ENCODE measurements around the gene MPC1. TPM values are rescaled to one million over a fixed set of nuclear protein-coding genes. Genes with fewer than 3 reads are reported as not detected.

The MPC1 gene
- total RNA-seq, 4 donors from 2014 or later, result 69.1 to 128 (median 103) TPM

DNA sequence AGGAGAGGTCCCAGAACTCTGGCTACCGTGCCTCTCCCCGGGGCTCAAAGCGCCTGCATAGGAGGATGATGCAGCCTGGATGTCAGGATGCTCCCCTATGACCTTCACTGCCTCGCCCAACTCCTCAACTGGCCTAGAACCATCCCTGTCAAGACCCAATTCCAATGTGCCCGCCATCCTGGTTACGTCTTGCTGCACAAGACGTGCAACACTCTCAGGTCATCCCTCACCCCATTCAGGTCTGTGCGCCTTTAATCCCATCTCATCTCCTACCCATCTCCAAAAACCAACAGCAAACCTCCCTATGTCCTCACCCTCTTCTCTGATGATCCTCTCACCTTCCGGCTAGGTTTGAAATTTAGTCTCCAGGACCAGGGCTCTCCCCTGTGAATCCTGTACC, 43.9 kb downstream of the MPC1 start:
- no peaks in the 10 kb centered on the region for H3K36me3 ChIP-seq
- H3K9me3 ChIP-seq, result no peaks in the 10 kb centered on the region
- no peak overlapping the region for H3K27ac ChIP-seq
- 99% methylated on average over 9 of the region's 9 CpGs for WGBS, 2 donors
- intact Hi-C loops (cut with DNase I), result loop anchor here (10.0 kb wide), 1 partner anchor 46 kb away; the partner anchor contains the start of gene MPC1
- no peak for DNase-seq
- no peak overlapping the region for H3K4me3 ChIP-seq (replicated peaks in 1 of 3)
- TF ChIP-seq POLR2A (IDR thresholded peaks at IDR 0.05), result no peak
- TF ChIP-seq, protein P1, sequence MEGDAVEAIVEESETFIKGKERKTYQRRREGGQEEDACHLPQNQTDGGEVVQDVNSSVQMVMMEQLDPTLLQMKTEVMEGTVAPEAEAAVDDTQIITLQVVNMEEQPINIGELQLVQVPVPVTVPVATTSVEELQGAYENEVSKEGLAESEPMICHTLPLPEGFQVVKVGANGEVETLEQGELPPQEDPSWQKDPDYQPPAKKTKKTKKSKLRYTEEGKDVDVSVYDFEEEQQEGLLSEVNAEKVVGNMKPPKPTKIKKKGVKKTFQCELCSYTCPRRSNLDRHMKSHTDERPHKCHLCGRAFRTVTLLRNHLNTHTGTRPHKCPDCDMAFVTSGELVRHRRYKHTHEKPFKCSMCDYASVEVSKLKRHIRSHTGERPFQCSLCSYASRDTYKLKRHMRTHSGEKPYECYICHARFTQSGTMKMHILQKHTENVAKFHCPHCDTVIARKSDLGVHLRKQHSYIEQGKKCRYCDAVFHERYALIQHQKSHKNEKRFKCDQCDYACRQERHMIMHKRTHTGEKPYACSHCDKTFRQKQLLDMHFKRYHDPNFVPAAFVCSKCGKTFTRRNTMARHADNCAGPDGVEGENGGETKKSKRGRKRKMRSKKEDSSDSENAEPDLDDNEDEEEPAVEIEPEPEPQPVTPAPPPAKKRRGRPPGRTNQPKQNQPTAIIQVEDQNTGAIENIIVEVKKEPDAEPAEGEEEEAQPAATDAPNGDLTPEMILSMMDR (IDR thresholded peaks at IDR 0.05), result no peak
- peaks cover 18 to 30% of the 10 kb centered on the region in 2 donors for H3K4me1 ChIP-seq
- no peaks in the 10 kb centered on the region for H3K27me3 ChIP-seq

DNA sequence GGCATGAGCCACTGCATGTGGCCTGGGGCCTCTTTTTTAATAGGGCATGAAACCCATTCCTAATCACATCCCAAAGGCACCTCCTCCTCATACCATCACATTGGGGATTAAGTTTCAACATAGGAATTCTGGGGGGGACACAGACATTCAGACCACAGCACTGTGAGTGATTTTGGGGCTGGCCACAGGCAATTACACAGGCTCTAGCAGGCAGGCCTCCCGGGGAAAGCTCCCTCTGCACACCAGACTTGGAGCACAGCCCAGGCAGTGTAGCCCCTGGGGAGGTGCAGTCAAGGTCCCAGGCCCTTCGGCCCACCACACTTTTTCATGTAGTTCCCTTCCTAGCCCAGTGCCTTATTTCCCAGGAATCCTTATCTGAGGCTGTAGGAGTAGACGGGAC, 45.9 kb downstream of the MPC1 start:
- Histone ChIP-seq H3K4me3 (replicated peaks in 1 of 3) (no peak overlapping the region), H3K9me3 (no peaks in the 10 kb centered on the region), H3K27me3 (no peaks in the 10 kb centered on the region), H3K36me3 (no peaks in the 10 kb centered on the region), H3K27ac (no peak overlapping the region), H3K4me1 (peaks cover 13 to 24% of the 10 kb centered on the region in 2 donors)
- DNase-seq, result no peak
- 88 to 94% methylated on average over 3 of the region's 3 CpGs for WGBS, 2 donors
- TF ChIP-seq, protein P1 (IDR thresholded peaks at IDR 0.05), result no peak
- intact Hi-C loops (cut with DNase I), result loop anchor here (10.0 kb wide), 1 partner anchor 48 kb away; the partner anchor contains the start of gene MPC1

DNA sequence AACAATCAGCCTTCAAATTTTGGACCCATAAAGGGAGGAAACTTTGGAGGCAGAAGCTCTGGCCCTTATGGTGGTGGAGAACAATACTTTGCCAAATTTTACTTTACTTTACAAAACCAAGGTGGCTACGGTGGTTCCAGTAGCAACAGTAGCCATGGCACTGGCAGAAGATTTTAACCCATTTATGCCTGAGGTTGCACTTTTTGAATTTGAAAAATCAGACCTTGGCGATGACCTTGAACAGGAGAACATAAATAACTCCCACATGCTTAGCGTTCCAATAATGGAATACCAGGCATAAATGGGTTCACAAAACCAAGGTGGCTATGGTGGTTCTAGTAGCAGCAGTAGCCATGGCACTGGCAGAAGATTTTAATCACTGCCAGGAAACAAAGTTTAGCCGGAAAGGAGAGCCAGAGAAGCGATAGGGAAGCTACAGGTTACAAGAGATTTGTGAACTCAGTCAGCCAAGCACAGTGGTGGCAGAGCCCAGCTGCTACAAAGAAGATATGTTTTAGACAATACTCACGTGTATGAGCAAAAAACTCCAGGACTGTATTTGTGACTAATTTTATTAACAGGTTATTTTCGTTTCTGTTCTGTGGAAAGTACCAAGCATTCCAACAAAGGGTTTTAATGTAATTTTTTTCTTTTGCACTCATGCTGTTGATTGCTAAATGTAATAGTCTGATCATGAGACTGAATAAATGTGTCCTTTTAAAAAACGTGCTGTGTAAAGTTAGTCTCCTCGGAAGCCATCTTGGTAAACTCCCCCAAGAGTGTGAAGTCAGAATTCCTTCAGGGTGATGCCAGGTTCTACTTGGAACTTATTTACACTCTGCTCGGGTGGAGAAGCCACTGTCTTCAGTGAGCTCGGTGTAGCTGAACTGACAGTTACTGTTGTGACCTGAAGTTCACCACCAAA, 47.1 kb downstream of the MPC1 start:
- Histone ChIP-seq H3K9me3 (no peaks in the 10 kb centered on the region), H3K27me3 (no peaks in the 10 kb centered on the region), H3K27ac (no peak overlapping the region), H3K4me3 (replicated peaks in 1 of 3) (no peak overlapping the region), H3K36me3 (no peaks in the 10 kb centered on the region), H3K4me1 (peaks cover 3 to 17% of the 10 kb centered on the region in 2 donors)
- TF ChIP-seq, protein P1 (IDR thresholded peaks at IDR 0.05), result no peak
- TF ChIP-seq POLR2A (IDR thresholded peaks at IDR 0.05), result no peak
- 89 to 91% methylated on average over 11 of the region's 11 CpGs for WGBS, 2 donors
- intact Hi-C loops (cut with DNase I), result loop anchor here (10.0 kb wide), 1 partner anchor 49 kb away; the partner anchor contains the start of gene MPC1
- DNase-seq, result no peak

DNA sequence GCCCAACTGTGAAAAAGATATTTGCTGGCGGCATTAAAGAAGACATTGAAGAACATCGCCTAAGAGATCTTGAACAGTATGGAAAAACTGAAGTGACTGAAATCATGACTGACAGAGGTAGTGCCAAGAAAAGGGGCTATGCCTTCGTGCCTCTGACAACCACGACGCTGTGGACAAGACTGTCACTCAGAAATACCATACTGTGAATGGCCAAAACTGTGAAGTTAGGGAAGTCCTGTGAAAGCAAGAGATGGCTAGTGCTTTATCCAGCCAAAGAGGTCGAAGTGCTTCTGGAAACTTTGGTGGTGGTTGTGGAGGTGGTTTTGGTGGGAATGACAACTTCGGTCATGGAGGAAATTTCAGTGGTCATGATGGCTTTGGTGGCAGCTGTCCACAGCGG, 47.9 kb downstream of the MPC1 start:
- Histone ChIP-seq H3K36me3 (no peaks in the 10 kb centered on the region), H3K27ac (no peak overlapping the region), H3K4me3 (replicated peaks in 1 of 3) (no peak overlapping the region), H3K9me3 (no peaks in the 10 kb centered on the region), H3K4me1 (peaks cover 0 to 15% of the 10 kb centered on the region in 2 donors), H3K27me3 (no peaks in the 10 kb centered on the region)
- TF ChIP-seq, protein P1 (IDR thresholded peaks at IDR 0.05), result no peak
- no peak for TF ChIP-seq POLR2A (IDR thresholded peaks at IDR 0.05)
- WGBS, 2 donors, result 95 to 96% methylated on average over 8 of the region's 8 CpGs
- intact Hi-C loops (cut with DNase I), result loop anchor here (10.0 kb wide), 1 partner anchor 50 kb away; the partner anchor contains the start of gene MPC1
- no peak for DNase-seq
